Stimulated activated CD4-positive, alpha-beta T cell treated with anti-CD3 and anti-CD28 coated beads, TNF-alpha, amount 100 ng/mL, for 4 hours (primary cell): Measurements from ENCODE around the gene TAS2R20.

ENCODE experiments used
- DNase-seq, 3 experiments: peaks; one replicate each; pipeline ENCODE4 v3.0.0-alpha.2; 2020; ENCODE audit warnings: low read depth in 3 of 3

The TAS2R20 gene

DNA sequence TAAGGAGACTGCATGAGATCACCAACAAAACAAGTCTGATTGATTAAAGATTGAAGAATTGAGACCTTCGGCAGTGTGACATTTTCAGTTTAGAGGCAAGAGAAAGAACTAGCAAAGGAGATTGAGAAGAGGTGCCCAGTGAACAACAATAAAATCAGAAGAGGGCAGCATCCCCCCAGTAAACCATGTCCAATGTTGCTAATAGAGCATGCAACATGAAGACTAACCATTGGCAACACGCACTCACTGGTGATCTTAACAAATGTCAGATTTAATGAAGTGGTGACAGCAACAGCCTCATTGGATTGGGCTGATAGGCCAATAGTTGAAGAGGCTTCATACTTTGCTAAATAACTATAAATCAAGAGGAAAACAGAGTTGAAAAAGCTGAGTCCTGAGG, 38.3 kb downstream of the TAS2R20 start:
- DNase-seq, result no peak

- DNase-seq, result no peak
Measured at GRCh38 chr12:10957741-10958140, 40.4 kb downstream of the TAS2R20 start.

- no peak for DNase-seq
Measured at GRCh38 chr12:10956085-10956484, 42.0 kb downstream of the TAS2R20 start.

- DNase-seq, result no peak
Measured at GRCh38 chr12:10952645-10953044, 45.5 kb downstream of the TAS2R20 start.
